ENCODE measurements around the gene ASPSCR1. TPM values are rescaled to one million over a fixed set of nuclear protein-coding genes. Genes with fewer than 3 reads are reported as not detected.

The ASPSCR1 gene
- total and polyA plus RNA-seq, 2 of the 13 experiments (the other 11 are each of a cell fraction or from before 2014, with no cell fraction given), result 274 to 314 TPM

DNA sequence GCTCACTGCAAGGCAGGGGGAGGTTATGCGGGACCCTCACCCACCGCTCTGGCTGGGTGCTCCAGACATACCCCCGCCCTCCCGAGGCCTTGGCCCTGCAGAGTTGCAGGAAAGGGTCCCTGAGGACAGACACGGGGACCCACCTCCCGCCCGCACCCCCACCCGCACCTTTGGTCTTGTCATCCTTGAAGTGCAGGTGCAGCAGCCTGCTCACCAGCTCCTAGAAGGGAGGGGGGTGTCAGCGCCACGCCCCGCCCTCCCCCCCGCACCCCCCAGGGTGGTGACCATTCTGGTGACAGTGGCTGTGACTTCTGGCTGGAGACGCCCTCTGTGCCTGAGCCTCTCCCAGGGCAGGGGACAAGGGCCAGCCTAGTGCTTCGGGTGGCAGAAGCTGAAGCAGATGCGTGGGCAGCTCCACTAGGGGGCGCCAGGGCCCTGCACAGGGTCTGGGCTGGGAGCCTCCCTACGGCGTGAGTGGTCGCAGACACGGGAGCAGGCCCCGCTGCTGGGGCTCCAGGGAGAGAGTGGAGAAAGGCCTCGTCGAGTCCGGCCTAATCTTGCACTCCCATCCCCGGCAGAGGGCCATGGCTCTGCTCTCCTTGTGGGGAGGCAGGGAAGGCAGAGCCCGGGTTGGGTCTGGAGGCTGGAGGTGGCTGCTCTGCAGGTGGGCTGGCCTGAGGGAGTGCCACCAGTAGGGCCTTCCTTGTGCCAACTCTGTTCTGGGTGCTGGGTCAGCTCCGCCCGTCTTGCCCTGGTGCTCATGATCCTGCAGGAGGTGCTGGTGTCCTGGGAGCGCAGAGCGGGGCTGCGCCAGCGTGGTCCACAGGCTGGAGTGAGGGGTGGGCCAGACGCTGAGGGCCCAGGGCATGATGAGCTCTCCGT lies 42.5 kb downstream of the ASPSCR1 start (continued):
- TF ChIP-seq HOMEZ (CRISPR knock-in tag; IDR thresholded peaks at IDR 0.05; ENCODE audit: low read depth), result 0 out of 2 replicates have a peak, but pooled peaks have one; percentile 8
- TF ChIP-seq ZNF513 (CRISPR knock-in tag; conservative IDR thresholded peaks at IDR 0.05), result no peak
- no peak for TF ChIP-seq ZNF597 (CRISPR knock-in tag; IDR thresholded peaks at IDR 0.05)
- TF ChIP-seq ZNF652 (CRISPR knock-in tag; IDR thresholded peaks at IDR 0.05; ENCODE audit: borderline replicate concordance, low read depth), result no peak
- no peak for TF ChIP-seq NR2F1 (CRISPR knock-in tag; IDR thresholded peaks at IDR 0.05)
- TF ChIP-seq EZH2 (conservative IDR thresholded peaks at IDR 0.05; ENCODE audit: low read depth, low read length), result no peak
- TF ChIP-seq SMAD1 (CRISPR knock-in tag; IDR thresholded peaks at IDR 0.05; ENCODE audit: borderline replicate concordance, low read depth), result 0 out of 2 replicates have a peak, but pooled peaks have one; percentile 9
- TF ChIP-seq, protein P1, sequence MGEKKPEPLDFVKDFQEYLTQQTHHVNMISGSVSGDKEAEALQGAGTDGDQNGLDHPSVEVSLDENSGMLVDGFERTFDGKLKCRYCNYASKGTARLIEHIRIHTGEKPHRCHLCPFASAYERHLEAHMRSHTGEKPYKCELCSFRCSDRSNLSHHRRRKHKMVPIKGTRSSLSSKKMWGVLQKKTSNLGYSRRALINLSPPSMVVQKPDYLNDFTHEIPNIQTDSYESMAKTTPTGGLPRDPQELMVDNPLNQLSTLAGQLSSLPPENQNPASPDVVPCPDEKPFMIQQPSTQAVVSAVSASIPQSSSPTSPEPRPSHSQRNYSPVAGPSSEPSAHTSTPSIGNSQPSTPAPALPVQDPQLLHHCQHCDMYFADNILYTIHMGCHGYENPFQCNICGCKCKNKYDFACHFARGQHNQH (CRISPR knock-in tag; IDR thresholded peaks at IDR 0.05), result peak; percentile 38; the same call in 1 of the 2 replicates
- peak; percentile 90 for TF ChIP-seq KDM2A (CRISPR knock-in tag; IDR thresholded peaks at IDR 0.05; ENCODE audit: borderline replicate concordance, low read depth)
- TF ChIP-seq, protein P2, sequence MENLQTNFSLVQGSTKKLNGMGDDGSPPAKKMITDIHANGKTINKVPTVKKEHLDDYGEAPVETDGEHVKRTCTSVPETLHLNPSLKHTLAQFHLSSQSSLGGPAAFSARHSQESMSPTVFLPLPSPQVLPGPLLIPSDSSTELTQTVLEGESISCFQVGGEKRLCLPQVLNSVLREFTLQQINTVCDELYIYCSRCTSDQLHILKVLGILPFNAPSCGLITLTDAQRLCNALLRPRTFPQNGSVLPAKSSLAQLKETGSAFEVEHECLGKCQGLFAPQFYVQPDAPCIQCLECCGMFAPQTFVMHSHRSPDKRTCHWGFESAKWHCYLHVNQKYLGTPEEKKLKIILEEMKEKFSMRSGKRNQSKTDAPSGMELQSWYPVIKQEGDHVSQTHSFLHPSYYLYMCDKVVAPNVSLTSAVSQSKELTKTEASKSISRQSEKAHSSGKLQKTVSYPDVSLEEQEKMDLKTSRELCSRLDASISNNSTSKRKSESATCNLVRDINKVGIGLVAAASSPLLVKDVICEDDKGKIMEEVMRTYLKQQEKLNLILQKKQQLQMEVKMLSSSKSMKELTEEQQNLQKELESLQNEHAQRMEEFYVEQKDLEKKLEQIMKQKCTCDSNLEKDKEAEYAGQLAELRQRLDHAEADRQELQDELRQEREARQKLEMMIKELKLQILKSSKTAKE (CRISPR knock-in tag; IDR thresholded peaks at IDR 0.05; ENCODE audit: borderline replicate concordance), result no peak
- peak; percentile 68 for TF ChIP-seq RBFOX2 (IDR thresholded peaks at IDR 0.05; ENCODE audit: low read depth, low read length)
- peak; percentile 10; the same call in 1 of the 2 replicates for TF ChIP-seq TOE1 (CRISPR knock-in tag; IDR thresholded peaks at IDR 0.05)
- 0 out of 2 replicates have a peak, but pooled peaks have one; percentile 22 for TF ChIP-seq NFE2L1 (CRISPR knock-in tag; IDR thresholded peaks at IDR 0.05; ENCODE audit: borderline replicate concordance)
- no peak for TF ChIP-seq FOXA1 (IDR thresholded peaks at IDR 0.05)
- no peak for TF ChIP-seq FOXA1 (CRISPR knock-in tag; IDR thresholded peaks at IDR 0.05)
- peak; percentile 47; the same call in 1 of the 2 replicates for TF ChIP-seq HDAC2 (CRISPR knock-in tag; IDR thresholded peaks at IDR 0.05)
- peak; percentile 32; the same call in 1 of the 2 replicates for TF ChIP-seq ZSCAN9 (CRISPR knock-in tag; IDR thresholded peaks at IDR 0.05; ENCODE audit: borderline replicate concordance)
- TF ChIP-seq KDM5B (CRISPR knock-in tag; IDR thresholded peaks at IDR 0.05; ENCODE audit: borderline replicate concordance), result peak; percentile 84; the same call in 1 of the 2 replicates
- no peak for TF ChIP-seq HHEX (CRISPR knock-in tag; IDR thresholded peaks at IDR 0.05)
- peak; percentile 66; the same call in 1 of the 2 replicates for TF ChIP-seq ERF (CRISPR knock-in tag; IDR thresholded peaks at IDR 0.05)
- TF ChIP-seq ZNF598 (CRISPR knock-in tag; IDR thresholded peaks at IDR 0.05; ENCODE audit: borderline replicate concordance), result no peak
